Femur (tissue), 1 donor: ENCODE data around the gene GRIA1.
"Not testable (repeated sequence)": the region's sequence is repeated elsewhere in the genome, so short reads cannot be mapped to it uniquely, and the experiment has no call there.

Experiments used
- DNase-seq: peaks from one replicate; pipeline ENCODE4 v3.0.0-alpha.2; 2017

GRIA1 gene

GRCh38 chr5:153792305-153792704, 301.8 kb downstream of the GRIA1 start:
- DNase-seq: no peak

DNA sequence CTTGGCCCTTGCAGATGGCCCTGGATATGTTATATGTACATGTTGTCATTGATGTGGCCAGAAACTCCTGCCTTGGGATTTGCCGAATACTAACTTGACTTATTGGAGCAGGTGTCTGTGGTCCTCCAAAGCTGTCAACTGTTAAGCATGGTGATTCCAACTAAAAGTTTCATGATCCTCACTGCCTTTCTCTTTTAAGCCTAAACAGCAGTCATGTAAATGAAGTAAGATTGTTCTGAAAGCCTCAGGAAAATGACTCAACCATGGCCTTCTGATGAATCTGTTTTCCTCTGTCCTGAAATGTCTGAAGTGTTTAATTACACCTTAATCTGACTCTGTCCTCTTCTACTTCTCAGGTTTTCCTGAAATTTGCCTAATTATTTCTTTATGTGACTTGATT, 303.2 kb downstream of the GRIA1 start:
- no peak for DNase-seq

GRCh38 chr5:153794327-153794726, 303.9 kb downstream of the GRIA1 start:
- no peak for DNase-seq

DNA sequence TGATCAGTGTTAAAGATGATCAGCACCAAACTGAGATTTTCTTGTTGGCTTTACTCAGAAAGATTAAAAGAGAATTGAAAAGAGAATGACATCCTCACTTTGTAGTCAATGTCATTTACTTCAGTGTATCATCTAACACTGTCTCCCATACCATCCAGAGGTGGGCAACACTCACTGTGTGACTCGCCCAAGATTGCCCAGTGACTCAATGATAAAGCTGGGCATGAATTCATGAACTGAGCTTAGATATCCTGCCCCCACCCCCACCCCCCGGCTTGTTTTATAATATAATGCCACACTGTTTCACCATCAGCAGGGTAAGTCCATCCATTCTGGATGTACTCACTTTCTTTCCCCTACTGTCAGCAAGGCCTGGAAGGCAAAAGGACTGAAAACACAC, 306.1 kb downstream of the GRIA1 start:
- DNase-seq: no peak

DNA sequence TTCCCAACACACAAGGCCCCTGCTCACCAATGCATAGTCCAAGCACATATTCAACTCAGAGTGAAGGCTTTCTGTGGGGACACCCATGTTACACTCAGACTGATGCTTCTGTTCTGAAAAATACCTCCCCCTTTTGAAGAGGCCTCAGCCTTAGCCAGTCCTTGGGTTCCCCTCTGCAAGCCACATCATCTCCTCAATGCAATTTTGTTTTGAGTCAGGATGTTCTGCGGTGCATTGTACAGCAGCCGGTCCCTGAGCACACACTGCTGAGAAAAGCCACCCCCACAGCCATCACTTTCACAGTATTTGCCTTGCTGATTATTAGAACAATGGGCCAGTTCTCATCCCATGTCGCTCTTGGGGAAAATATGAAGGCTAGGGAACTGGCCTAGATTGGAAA, 307.0 kb downstream of the GRIA1 start:
- DNase-seq: no peak

DNA sequence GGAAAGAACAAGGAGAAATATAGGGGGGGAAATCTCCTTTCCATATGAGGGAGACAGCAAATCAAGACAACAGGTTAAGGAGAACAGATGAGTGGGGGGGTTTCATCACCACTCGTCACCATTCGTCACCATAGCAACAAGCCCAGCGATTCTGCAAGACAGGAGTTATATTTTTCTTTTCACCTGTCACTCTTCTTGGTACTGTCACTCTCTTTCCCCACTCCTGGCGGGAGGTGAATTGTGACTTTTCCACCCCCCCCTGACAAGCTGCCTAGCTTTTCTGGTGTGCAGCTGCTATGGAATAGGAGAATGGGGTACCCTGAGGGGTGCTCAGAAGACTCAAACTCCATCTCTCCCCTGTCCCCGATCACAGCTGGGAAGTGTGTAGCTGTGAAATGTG, 308.4 kb downstream of the GRIA1 start:
- no peak for DNase-seq

- no peak for DNase-seq
Measured at GRCh38 chr5:153799466-153799865, 309.0 kb downstream of the GRIA1 start.

DNA sequence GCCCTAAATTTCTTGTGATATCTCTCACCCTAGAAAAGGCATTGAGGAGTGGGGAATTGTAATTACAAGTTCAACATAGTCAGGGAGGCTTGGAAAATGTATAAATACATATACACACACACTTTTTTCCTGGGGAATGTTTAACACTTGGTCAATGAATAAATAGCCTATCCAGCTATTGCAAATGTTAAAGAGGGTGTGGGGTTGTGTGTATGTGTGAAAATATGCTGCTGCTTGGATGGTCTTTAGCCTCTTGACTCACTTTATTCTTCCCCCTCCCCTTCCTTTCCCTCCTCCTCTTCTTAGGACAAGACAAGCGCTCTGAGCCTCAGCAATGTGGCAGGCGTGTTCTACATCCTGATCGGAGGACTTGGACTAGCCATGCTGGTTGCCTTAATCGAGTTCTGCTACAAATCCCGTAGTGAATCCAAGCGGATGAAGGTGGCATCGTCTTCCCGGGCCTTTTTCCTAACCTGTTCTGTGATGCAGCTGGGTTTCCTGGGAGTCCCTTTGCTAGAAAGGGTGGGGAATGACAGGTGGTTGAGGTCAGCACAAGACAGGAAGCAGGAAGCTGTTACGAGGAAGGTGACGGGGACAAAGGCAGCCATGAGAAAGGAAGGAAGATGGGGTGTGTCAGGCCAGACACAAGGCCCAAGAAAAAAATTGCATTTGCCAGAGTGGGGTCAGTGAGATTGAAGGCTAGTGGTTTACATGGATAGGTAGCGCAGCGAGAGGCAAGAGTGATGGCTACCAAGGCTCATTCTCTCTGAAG, 311.8 kb downstream of the GRIA1 start:
- no peak for DNase-seq

DNA sequence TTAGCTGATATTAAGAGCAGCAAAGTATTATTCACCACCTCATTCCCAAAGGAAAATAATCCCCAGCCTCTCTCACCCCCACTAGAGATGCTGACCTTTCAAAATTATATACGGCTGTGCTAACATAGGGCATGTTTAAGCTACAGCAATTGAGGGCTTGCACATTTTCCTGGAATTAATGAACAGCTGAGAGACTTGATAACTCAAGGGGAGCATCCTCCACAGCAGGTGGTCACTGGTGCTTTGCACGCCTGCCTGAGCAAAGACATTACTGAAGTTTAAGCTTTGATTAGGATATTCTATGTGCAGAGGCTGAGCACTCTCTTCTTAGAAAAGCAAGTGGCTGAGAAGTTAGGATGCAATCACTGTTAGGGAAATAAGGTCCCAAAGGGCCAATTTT, 317.3 kb downstream of the GRIA1 start:
- DNase-seq: no peak

DNA sequence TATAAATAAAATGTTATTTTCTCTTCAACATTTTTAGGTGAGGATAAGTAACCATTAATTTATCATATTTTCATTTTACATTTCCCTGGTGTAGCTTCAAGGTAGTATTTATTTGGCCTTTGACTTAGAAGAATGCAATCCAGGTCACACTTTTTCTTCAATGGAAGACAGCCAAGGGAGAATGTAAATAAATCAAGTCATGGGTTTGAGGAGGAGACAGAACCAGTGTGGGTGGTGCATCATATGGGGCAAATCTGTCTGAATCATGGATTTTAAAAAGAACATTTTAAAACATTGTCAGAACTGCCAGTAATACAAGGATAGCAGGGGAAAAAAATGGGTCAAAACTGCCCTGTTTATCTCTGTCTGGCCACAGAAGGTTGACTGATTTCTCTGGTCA, 318.7 kb downstream of the GRIA1 start:
- DNase-seq: no peak

DNA sequence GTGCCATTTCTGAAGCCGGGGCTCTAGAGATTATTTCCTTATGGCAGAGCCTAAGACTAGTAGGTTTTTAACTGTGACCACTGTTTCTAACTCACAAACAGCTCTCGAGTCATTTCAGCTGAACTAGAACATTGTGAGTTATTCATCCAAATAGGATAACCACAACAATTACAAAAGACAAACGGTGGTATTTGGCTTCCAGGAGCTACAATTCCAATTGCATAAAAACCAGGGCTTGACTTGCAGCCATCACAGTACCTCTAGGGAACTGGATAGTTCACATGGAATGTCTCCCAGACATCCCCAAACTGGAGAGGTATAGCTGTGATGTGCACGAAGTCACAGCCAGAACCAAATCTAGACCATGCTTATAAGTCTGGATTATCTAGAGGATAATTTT, 323.4 kb downstream of the GRIA1 start:
- no peak for DNase-seq

- no peak for DNase-seq
Measured at GRCh38 chr5:153816870-153817269, 326.4 kb downstream of the GRIA1 start.

DNA sequence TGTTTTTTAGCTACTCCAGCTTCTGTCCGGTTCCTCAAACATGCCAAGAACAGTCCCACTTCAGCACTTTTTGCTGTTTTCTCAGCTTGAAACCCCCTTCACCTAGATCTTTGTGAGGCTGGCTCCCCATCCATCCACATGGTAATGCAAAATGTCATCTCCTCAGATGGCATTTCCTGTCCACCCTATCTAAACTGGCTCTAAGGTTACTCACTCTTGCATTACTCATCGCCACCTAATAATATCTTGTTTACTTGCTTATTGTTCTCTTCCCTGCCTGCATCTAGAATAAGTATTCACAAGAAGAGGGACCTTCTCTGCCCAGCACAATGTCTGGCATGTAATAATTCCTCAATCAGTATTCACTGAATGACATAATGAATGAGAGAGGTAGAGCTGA, 328.2 kb downstream of the GRIA1 start:
- no peak for DNase-seq

GRCh38 chr5:153823036-153823435, 332.6 kb downstream of the GRIA1 start:
- no peak for DNase-seq

- DNase-seq: no peak
Measured at GRCh38 chr5:153824909-153825308, 334.4 kb downstream of the GRIA1 start.

DNA sequence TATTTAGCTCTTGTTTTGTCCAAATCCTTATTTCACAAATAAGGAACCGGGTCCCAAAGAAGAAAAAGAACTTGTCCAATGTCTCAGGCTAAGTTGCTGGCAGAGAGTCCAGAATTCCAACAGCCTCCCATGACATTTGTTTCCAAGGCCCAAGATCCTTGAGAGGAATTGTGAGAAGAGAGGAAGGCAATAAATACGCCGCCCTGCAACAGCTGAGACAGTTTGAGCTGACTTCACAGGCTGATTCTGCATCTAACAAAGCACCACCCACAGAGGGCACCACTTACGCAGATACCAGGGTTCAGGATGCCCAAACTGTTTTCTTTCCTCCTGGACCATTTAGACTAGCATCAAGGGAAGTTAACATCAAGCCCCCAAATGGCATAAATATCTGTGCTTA, 336.9 kb downstream of the GRIA1 start:
- peak; percentile 24 for DNase-seq

DNA sequence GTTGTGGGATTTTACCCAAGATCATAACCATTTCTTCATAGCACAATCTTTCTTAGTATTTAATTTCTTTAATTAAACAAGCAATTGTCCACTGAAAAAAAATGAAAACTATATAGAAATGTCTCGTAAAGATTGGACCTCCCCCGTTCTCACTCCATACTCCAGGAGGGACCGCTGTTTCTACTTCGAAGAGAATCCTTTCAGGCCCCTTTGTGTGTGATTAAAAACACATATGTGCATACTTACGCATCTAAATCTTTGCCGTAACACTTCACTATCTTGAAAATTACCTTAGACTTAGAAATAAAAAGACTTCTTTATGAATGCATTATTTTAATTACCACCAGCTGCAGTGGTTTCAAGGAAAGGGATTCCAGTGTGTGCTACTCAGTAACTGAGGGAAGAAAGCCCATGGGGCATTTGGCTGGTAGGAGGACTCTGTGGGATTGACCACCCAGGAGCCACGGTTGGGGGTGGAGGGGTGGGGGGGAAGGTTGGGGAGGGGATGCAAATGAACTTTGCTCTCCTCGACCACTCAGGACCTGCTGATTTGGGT, 339.1 kb downstream of the GRIA1 start:
- no peak for DNase-seq

GRCh38 chr5:153831973-153832372, 341.5 kb downstream of the GRIA1 start:
- no peak for DNase-seq

GRCh38 chr5:153835891-153836515, 345.5 kb downstream of the GRIA1 start:
- no peak for DNase-seq

- DNase-seq: not testable (repeated sequence)
Measured at GRCh38 chr5:153849303-153850113, 359.0 kb downstream of the GRIA1 start.

DNA sequence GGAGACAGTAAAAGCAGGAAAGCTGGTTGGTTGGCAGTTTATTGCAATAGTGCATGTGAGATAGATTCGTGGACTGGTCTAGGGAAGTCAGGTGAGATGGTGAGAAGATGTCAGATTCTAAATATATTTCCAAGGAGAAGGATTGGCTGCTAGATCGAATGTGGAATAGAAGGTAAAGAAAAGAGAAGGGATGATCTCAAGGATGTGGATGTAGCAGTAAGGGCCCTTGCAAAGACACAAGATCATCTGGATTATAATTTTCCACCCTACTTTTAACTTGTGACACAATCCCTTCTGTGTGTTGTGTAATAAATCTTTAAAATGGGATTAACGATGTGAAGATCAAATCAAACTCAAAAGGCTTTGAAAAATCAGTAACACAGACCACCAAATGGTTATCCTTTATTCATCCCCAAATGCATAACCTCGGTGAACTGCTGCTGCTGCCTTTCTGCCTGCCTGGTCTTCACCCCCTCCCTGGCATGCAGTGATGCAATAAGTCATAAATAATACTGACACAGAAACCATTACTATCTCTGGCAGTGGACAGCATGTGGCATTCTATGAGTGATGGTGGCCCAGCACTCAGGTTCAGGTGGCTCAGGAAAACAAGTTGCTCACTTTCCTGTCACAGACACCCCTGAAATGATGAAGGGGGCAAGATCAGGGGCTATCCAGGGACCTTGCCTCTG, 369.9 kb downstream of the GRIA1 start:
- no peak for DNase-seq

- DNase-seq: not testable (repeated sequence)
Measured at GRCh38 chr5:153862906-153863305, 372.4 kb downstream of the GRIA1 start.
